ENCODE data around the gene OR14A16. TPM values are rescaled to one million over a fixed set of nuclear protein-coding genes. Genes with fewer than 3 reads are reported as not detected.

Gene OR14A16
- total RNA-seq, 4 donors from 2014 or later = not detected

GRCh38 chr1:247841796-247842195 is 17.9 kb upstream of the OR14A16 start, which contains the start of gene OR11L1:
Gene OR11L1, minus strand, starts transcription at chr1:247841896. Its CDS starts 0 bp downstream, at chr1:247841896.
- no peak for TF ChIP-seq CTCF (IDR thresholded peaks at IDR 0.05)
- DNase-seq (ENCODE audit: low spot score) = no peak
- ATAC-seq (ENCODE audit: low FRiP score) = no peak

GRCh38 chr1:247840818-247841217 is 16.9 kb upstream of the OR14A16 start:
- ATAC-seq (ENCODE audit: low FRiP score) (no peak), DNase-seq (ENCODE audit: low spot score) (no peak)
- no peak for TF ChIP-seq CTCF (IDR thresholded peaks at IDR 0.05)

- ATAC-seq (ENCODE audit: low FRiP score) = no peak
- TF ChIP-seq CTCF (IDR thresholded peaks at IDR 0.05) = no peak
- no peak for DNase-seq (ENCODE audit: low spot score)
Observed at GRCh38 chr1:247833601-247834000, 9.7 kb upstream of the OR14A16 start.

GRCh38 chr1:247829656-247830055 is 5.7 kb upstream of the OR14A16 start:
- TF ChIP-seq CTCF (IDR thresholded peaks at IDR 0.05) = no peak
- DNase-seq (ENCODE audit: low spot score) (no peak), ATAC-seq (ENCODE audit: low FRiP score) (no peak)

- no peak for TF ChIP-seq CTCF (IDR thresholded peaks at IDR 0.05)
- no peak for DNase-seq (ENCODE audit: low spot score)
- ATAC-seq (ENCODE audit: low FRiP score) = no peak
Observed at GRCh38 chr1:247825362-247825761, 1.4 kb upstream of the OR14A16 start.

GRCh38 chr1:247822060-247822459 is 1.9 kb downstream of the OR14A16 start:
- no peak for DNase-seq (ENCODE audit: low spot score)
- TF ChIP-seq CTCF (IDR thresholded peaks at IDR 0.05) = no peak
- ATAC-seq (ENCODE audit: low FRiP score) = no peak

GRCh38 chr1:247812637-247813036 is 11.3 kb downstream of the OR14A16 start:
- TF ChIP-seq CTCF (IDR thresholded peaks at IDR 0.05) = no peak
- ATAC-seq (ENCODE audit: low FRiP score) (no peak), DNase-seq (ENCODE audit: low spot score) (no peak)
